NCI-H2171 (cell line): ENCODE measurements around the gene ENPEP.

Experiments
- DNase-seq: peaks from one replicate; lab custom pipeline; 2025; lab: John Stamatoyannopoulos, UW

The ENPEP gene

GRCh38 chr4:110602061-110602460, 126.1 kb downstream of the ENPEP start:
- DNase-seq = no peak

DNA sequence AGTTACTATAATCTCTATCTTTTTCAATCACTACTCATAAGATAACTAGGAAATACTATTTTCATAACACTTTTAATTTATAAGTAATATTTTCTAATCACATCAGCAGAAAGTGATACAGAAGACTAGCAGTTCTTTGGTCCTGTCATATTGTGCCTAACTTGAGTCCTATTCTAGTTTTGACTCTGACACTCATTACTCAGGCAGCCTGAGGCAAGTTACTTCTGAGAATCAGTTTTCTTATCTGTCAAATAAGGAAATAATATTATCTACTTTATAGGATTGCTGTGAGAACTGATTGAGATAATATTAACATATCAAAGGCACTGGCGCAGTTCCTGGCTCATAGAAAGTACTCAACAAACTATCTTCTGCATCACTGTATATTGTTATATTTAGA, 129.1 kb downstream of the ENPEP start:
- no peak for DNase-seq

GRCh38 chr4:110609044-110609750, 133.2 kb downstream of the ENPEP start:
- no peak for DNase-seq

DNA sequence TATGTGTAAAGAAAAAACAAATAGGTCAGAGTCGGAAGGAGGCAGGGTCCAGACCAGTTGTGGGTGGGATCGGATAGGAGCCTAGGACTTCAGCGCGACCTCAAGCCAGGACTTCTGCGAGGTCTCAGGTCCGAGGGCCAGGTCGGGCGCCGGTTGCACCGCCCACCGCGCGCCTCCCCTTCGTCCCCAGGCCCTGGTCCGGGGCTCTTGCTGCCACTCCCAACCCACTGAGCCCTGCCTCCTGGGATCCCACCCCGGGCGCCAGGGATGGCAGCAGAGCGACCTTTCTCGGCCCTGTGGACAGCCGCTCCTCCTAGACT, 134.6 kb downstream of the ENPEP start:
- DNase-seq = no peak

- DNase-seq = no peak
These were observed 135.2 kb downstream of the ENPEP start for GRCh38 chr4:110610940-110611831.

- no peak for DNase-seq
These were observed 136.1 kb downstream of the ENPEP start for GRCh38 chr4:110611968-110612447.

GRCh38 chr4:110612631-110613269, 136.8 kb downstream of the ENPEP start:
- DNase-seq = no peak

GRCh38 chr4:110613745-110614144, 137.8 kb downstream of the ENPEP start:
- DNase-seq = no peak

DNA sequence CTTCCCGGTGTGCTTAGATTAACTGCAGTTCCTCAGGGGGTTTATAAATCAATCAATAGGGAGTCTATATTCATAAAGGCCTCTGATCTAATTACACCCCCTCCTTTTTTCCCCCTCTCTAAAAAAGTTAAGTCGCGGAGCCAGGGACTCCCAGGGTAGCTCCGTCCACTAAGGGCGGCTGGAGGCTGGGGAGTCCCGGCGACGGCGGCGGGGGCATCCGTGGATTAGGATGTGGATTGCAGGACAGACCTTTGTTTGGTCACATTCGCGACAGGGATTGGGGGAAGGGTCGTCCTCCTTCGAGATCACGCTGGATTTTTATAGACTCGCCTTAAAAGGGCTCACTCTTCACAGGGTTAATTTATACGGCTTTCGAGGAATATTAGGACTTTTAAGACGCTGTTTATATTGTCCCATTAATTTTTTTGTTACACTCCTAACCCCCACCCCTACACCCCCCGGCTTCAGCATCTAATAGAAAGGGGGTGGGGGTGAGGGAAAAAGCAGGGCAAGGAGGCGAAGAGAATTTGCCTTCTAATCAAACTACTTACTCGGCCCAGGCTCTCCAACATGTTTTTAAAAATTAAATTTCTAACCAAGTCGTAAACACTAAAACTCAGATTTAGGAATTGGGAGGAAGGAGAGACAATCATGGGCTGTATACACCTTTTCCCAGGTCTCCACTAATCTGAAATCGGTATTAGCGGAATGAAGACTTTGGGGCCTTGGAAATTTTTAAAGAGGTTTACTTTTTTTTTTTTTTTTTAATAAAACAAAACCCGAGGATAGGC, 138.4 kb downstream of the ENPEP start:
- DNase-seq = no peak
